ENCODE measurements around the gene TYW3. TPM values are rescaled to one million over a fixed set of nuclear protein-coding genes. Genes with fewer than 3 reads are reported as not detected.
"Not testable (repeated sequence)": the region's sequence is repeated elsewhere in the genome, so short reads cannot be mapped to it uniquely, and the experiment has no call there.

Gene TYW3
- total and polyA plus RNA-seq, 9 donors, result 11.6 to 30.9 (median 21.7) TPM

DNA sequence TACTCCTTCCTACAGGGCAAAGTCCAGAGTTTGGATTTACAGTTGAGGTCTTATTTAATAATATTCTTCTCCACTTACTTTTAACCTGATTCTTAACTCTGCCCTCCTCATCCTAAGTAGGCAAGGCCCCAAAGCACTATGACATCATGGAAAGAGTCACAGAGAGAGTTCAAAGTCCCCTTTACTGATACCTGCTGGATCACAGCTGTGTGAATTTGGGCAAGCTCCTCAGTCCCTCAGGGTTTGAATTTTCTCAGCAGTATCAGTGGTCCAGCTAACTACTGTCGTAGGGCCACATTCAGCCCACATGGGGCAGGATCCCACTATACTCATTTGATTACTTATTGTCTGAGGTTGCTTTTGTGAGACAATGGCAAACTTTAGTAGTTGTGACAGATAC is 16.0 kb downstream of the TYW3 start:
- Histone ChIP-seq H3K36me3 (no peaks in the 10 kb centered on the region), H3K27ac (no peak overlapping the region), H3K27me3 (no peaks in the 10 kb centered on the region), H3K4me1 (ENCODE audit: insufficient read depth) (no peaks in the 10 kb centered on the region), H3K4me3 (no peak overlapping the region), H3K9me3 (no peaks in the 10 kb centered on the region)
- intact Hi-C loops (cut with DNase I), result no loop called here
- WGBS, 3 donors, result 90 to 100% (median 95%) methylated on average over 1 of the region's 1 CpG
- TF ChIP-seq POLR2A (IDR thresholded peaks at IDR 0.05), result no peak
- DNase-seq, result no peak

DNA sequence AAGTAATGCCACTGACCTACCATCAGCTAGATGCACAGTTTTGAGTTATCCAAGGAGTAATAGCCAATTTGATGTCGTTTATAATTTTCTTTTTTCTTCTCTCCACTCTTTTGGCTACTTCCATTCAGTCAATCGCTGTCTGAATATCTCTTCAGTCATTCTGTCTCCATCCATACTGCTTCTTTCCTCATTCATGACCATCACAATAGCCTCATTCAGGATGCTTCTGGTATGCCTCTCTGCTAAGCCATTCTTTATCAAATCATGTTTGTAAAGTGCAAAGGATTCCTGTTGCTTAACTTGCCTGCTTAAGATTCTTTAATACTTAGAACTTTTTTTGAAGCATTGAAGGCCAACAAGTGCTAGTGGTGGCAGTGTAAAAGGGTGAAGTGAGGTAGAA is 20.2 kb downstream of the TYW3 start:
- H3K27ac ChIP-seq, result no peak overlapping the region
- H3K27me3 ChIP-seq, result no peaks in the 10 kb centered on the region
- DNase-seq, result no peak
- intact Hi-C loops (cut with DNase I), result no loop called here
- no peaks in the 10 kb centered on the region for H3K4me1 ChIP-seq (ENCODE audit: insufficient read depth)
- peaks cover 0 to 3% of the 10 kb centered on the region in 2 donors for H3K9me3 ChIP-seq
- 88 to 95% (median 93%) methylated on average over 2 of the region's 2 CpGs for WGBS, 3 donors
- no peak overlapping the region for H3K4me3 ChIP-seq
- TF ChIP-seq EP300 (IDR thresholded peaks at IDR 0.05), result no peak
- no peaks in the 10 kb centered on the region for H3K36me3 ChIP-seq

DNA sequence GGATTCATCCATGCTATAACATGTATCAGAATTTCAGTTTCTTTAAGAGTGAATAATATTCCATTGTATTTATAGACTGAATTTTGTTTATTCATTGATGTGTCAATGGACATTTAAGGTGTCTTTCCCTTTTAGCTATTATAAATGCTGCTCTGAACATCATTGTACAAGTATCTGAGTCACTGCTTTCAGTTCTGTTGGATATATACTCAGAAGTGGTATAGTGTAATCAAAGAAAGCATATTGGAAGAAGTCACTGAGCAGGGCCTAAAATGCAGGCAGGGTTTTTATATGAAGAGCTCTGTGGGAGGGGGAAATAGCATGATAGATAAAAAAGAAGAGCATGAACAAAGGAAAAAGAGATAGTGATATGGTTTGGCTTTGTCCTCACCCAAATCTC is 22.5 kb downstream of the TYW3 start:
- H3K4me3 ChIP-seq, result no peak overlapping the region
- no peak overlapping the region for H3K27ac ChIP-seq
- H3K36me3 ChIP-seq, result no peaks in the 10 kb centered on the region
- DNase-seq, result no peak
- no peaks in the 10 kb centered on the region for H3K4me1 ChIP-seq (ENCODE audit: insufficient read depth)
- H3K27me3 ChIP-seq, result no peaks in the 10 kb centered on the region
- peaks cover 0 to 3% of the 10 kb centered on the region in 2 donors for H3K9me3 ChIP-seq
- intact Hi-C loops (cut with DNase I), result no loop called here
- TF ChIP-seq, protein P1, sequence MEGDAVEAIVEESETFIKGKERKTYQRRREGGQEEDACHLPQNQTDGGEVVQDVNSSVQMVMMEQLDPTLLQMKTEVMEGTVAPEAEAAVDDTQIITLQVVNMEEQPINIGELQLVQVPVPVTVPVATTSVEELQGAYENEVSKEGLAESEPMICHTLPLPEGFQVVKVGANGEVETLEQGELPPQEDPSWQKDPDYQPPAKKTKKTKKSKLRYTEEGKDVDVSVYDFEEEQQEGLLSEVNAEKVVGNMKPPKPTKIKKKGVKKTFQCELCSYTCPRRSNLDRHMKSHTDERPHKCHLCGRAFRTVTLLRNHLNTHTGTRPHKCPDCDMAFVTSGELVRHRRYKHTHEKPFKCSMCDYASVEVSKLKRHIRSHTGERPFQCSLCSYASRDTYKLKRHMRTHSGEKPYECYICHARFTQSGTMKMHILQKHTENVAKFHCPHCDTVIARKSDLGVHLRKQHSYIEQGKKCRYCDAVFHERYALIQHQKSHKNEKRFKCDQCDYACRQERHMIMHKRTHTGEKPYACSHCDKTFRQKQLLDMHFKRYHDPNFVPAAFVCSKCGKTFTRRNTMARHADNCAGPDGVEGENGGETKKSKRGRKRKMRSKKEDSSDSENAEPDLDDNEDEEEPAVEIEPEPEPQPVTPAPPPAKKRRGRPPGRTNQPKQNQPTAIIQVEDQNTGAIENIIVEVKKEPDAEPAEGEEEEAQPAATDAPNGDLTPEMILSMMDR (IDR thresholded peaks at IDR 0.05), result no peak
- no peak for TF ChIP-seq EP300 (IDR thresholded peaks at IDR 0.05)

DNA sequence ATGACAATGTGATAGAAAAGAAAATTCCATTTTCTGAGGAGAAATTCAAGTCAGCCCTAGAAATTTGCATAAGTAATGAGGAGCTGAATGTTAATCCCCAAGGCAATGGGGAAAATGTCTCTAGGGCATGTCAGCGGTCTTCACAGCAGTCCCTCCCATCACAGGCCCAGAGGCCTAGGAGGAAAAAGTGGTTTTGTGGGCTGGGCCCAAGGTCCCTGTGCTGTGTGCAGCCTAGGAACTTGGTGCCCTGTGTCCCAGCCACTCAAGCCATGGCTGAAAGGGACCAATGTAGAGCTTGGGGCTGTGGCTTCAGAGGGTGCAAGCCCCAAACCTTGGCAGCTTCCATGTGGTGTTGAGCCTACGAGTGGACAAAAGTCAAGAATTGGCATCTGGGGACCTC is 23.7 kb downstream of the TYW3 start:
- H3K9me3 ChIP-seq; H3K27ac ChIP-seq; intact Hi-C loops (cut with DNase I); H3K27me3 ChIP-seq; H3K4me1 ChIP-seq (ENCODE audit: insufficient read depth); H3K36me3 ChIP-seq; H3K4me3 ChIP-seq; DNase-seq: not testable (repeated sequence)
- WGBS, 3 donors, result 97 to 100% (median 98%) methylated on average over 2 of the region's 2 CpGs

DNA sequence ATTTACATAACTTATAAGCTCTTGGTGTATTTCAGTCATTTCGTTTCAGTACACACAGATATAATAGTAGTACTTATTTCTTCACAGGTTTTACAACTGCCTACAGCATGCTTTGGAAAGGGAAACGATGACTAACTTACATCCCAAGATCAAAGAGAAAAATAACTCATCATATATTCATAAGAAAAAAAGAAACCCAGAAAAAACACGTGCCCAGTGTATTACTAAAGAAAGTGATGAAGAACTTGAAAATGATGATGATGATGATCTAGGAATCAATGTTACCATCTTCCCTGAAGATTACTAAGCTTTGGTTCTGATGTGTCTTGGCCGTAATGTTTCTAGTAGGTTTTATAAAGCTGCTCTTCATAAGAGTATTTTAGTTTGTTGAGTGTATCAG is 30.9 kb downstream of the TYW3 start:
- TF ChIP-seq POLR2A (IDR thresholded peaks at IDR 0.05), result no peak
- TF ChIP-seq, protein P1 (IDR thresholded peaks at IDR 0.05), result no peak
- TF ChIP-seq EP300 (IDR thresholded peaks at IDR 0.05), result no peak
- H3K4me1 ChIP-seq (ENCODE audit: insufficient read depth), result no peaks in the 10 kb centered on the region
- no peaks in the 10 kb centered on the region for H3K9me3 ChIP-seq
- no peaks in the 10 kb centered on the region for H3K27me3 ChIP-seq
- 86% methylated on average over 4 of the region's 4 CpGs for WGBS, 3 donors
- DNase-seq, result no peak
- no peak overlapping the region for H3K4me3 ChIP-seq
- H3K27ac ChIP-seq, result no peak overlapping the region
- no peaks in the 10 kb centered on the region for H3K36me3 ChIP-seq
- intact Hi-C loops (cut with DNase I), result no loop called here

DNA sequence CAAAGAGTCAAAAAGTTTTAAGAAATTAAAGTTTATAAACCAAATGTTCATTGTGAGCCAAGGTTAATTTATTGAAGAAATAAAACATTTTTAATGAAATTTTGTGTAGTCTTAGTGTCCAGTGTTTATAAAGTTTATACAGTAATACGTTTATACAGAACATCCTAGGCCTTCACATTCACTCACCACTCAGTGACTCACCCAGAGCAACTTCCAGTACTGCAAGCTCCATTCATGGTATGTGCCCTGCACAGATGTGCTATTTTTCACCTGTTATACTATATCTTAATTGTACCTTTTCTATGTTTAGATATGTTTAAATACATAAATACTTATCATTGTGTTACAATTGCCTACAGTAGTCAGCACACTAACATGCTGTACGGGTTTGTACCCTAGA is 33.6 kb downstream of the TYW3 start:
- DNase-seq, result no peak
- no peaks in the 10 kb centered on the region for H3K27me3 ChIP-seq
- no peak overlapping the region for H3K4me3 ChIP-seq
- TF ChIP-seq EP300 (IDR thresholded peaks at IDR 0.05), result no peak
- TF ChIP-seq, protein P1 (IDR thresholded peaks at IDR 0.05), result no peak
- TF ChIP-seq POLR2A (IDR thresholded peaks at IDR 0.05), result no peak
- intact Hi-C loops (cut with DNase I), result no loop called here
- WGBS, 3 donors, result 57 to 62% (median 62%) methylated on average over 2 of the region's 2 CpGs
- H3K27ac ChIP-seq, result no peak overlapping the region
- no peaks in the 10 kb centered on the region for H3K9me3 ChIP-seq
- H3K36me3 ChIP-seq, result no peaks in the 10 kb centered on the region
- no peaks in the 10 kb centered on the region for H3K4me1 ChIP-seq (ENCODE audit: insufficient read depth)

Data from ovary (tissue), 9 donors.